Chondrocyte (in vitro differentiated cells): Measurements from ENCODE around the gene RHOA. TPM values are rescaled to one million over a fixed set of nuclear protein-coding genes. Genes with fewer than 3 reads are reported as not detected.
"Not testable (repeated sequence)": the region's sequence is repeated elsewhere in the genome, so short reads cannot be mapped to it uniquely, and the experiment has no call there.

ENCODE experiments used
- DNase-seq: peaks from one replicate; pipeline ENCODE4 v3.0.0; 2021; ENCODE audit warnings: mixed read lengths, low spot score
- H3K27ac Mint-ChIP-seq: one replicate; pipeline ENCODE4 v1.8.0; 2021; ENCODE audit warnings: mild to moderate bottlenecking, moderate library complexity, mixed read lengths; ENCODE audit not compliant: unreplicated experiment
- H3K27me3 Mint-ChIP-seq: 2 replicates; pipeline ENCODE4 v1.8.0; 2021; ENCODE audit warnings: low read depth, mixed read lengths
- H3K36me3 Mint-ChIP-seq: 2 replicates; pipeline ENCODE4 v1.8.0; 2021; ENCODE audit warnings: low read depth, mixed read lengths
- H3K4me1 Mint-ChIP-seq: 2 replicates; pipeline ENCODE4 v1.8.0; 2021; ENCODE audit warnings: low read depth, mild to moderate bottlenecking, mixed read lengths
- H3K4me3 Mint-ChIP-seq: one replicate; pipeline ENCODE4 v1.8.0; 2021; ENCODE audit warnings: mild to moderate bottlenecking, moderate library complexity, mixed read lengths; ENCODE audit not compliant: unreplicated experiment
- H3K9me3 Mint-ChIP-seq: 2 replicates; pipeline ENCODE4 v1.8.0; 2021; ENCODE audit warnings: low read depth, mixed read lengths
- CTCF ChIP-seq: fragments of 200-600 bp; sonication (generic); IDR thresholded peaks from 2 replicates; pipeline ENCODE4 v1.5.0; 2021; ENCODE audit warnings: antibody characterized with exemption, mild to moderate bottlenecking, moderate library complexity
- total RNA-seq: library from RNA; stranded (reverse); gene quantifications from 3 replicates; pipeline ENCODE4 v1.2.1, GENCODE V29; 2021

RHOA gene
- total RNA-seq, 1 donor from 2014 or later: 625 TPM

DNA sequence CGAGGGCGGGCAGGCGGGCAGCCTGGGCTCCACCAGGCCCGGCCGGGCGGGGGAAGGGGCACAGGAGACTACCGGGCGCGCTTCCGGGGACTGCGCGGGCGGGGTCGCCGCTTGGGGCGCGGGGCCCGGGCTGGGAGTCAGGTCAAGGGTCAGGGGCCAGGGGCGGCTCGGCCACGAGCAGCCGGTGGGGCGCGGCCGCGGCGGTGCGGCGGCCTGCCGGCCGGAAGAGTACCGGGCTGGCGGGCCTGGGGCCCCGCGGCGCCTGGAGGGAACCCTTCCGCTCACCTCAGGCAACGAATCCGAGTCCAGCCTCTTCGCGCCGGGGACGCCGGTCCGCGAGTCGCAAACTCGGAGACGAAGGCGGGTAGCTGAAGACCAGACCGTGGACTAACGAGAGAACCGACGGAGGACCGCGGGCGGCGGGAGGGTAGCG lies 225 bp downstream of the RHOA start:
- Mint-ChIP-seq H3K4me1 (peaks cover 62% of the 10 kb centered on the region), H3K36me3 (peaks cover 9% of the 10 kb centered on the region)

GRCh38 chr3:49410846-49411534 lies 786 bp downstream of the RHOA start:
- peaks cover 9% of the 10 kb centered on the region for H3K36me3 Mint-ChIP-seq
- H3K9me3 Mint-ChIP-seq: no peaks in the 10 kb centered on the region
- H3K4me3 Mint-ChIP-seq: peak overlapping the region; percentile 79

More for the DNA sequence above, 225 bp downstream of the RHOA start:
- Mint-ChIP-seq H3K9me3 (no peaks in the 10 kb centered on the region), H3K27ac (peak overlapping the region; percentile 97), H3K27me3 (no peaks in the 10 kb centered on the region), H3K4me3 (peak overlapping the region; percentile 93)
- no peak for TF ChIP-seq CTCF
- DNase-seq: no peak

DNA sequence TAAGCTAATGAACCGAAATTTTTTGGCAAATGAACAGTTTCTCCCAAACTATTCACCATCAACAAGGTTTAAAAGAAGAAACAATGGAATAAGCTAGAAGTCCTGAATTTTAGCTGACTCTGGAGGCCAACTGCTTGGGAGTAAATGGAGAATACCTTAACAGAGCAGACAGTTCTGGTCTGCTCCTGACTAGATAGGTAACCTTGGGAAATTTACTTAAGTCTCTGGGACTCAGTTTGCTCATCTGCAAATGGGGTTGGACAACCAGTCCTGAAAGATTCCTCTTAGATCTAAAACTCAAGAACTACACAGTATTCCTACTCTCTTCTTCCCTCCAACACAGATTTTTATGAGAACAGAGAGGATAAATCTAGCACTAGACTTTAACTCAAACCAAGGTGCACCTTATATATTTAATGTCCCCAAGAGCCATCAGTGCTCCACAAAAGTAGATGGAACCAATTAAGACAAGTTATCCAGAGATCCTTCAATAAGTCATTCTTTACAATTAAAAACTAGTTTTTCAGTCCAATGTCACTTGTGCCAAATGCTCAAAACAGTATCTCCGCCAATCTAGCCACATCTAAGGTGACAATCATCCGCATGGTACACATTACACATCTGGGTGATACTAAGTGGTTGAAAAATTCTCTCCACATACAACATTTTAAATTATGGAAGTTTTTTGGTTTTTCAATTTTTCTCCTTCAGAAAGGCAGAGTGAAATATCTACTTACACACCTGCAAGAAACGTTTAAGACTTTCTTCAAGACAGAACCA lies 1.5 kb downstream of the RHOA start:
- peak overlapping the region; percentile 91 for H3K27ac Mint-ChIP-seq

More at GRCh38 chr3:49410846-49411534, 786 bp downstream of the RHOA start:
- no peak for TF ChIP-seq CTCF
- Mint-ChIP-seq H3K27me3 (no peaks in the 10 kb centered on the region), H3K4me1 (peaks cover 63% of the 10 kb centered on the region), H3K27ac (peak overlapping the region; percentile 91)
- peak; percentile 2 for DNase-seq

DNA sequence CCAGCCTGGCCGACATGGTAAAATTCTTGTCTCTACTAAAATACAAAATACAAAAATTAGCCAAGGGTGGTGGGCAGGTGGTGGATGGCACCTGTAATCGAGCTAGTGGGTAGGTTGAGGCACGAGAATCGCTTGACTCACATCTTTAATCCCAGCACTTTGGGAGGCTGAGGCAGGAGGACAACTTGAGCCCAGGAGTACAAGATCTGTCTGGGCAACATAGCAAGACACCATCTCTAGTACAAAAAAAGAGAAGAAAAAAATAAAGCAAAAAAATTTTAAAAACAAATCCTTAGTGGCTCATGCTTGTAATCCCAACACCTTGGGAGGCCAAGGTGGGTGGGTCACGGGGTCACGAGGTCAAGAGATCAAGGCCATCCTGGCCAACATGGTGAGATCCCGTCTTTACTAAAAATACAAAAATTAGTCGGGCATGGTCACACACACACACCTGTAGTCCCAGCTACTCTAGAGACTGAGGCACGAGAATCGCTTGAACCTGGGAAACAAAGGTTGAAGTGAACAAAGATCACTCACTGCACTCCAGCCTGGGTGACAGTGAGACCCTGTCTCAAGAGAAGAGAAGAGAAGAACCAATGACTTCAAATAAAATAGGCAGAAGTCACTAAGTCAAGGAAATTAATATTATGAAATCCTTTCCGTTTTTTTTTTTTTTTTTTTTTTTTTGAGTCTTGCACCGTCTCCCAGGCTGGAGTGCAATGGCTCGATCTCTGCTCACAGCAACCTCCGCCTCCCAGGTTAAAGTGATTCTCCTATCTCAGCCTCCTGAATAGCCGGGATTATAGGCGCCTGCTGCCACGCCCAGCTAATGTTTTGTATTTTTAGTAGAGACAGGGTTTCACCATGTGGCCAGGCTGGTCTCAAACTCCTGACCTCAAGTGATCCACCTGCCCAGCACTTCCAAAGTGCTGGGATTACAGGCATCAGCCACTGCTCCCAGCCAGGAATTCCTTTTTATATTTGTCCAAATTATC lies 4.9 kb downstream of the RHOA start:
- no peaks in the 10 kb centered on the region for H3K27me3 Mint-ChIP-seq
- peak overlapping the region; percentile 32 for H3K4me3 Mint-ChIP-seq
- H3K9me3 Mint-ChIP-seq: no peaks in the 10 kb centered on the region
- H3K36me3 Mint-ChIP-seq: peaks cover 2% of the 10 kb centered on the region
- TF ChIP-seq CTCF: no peak
- DNase-seq: peak; percentile 27
- H3K27ac Mint-ChIP-seq: peak overlapping the region; percentile 89
- peaks cover 63% of the 10 kb centered on the region for H3K4me1 Mint-ChIP-seq

More for the DNA sequence above, 1.5 kb downstream of the RHOA start:
- Mint-ChIP-seq H3K27me3 (no peaks in the 10 kb centered on the region), H3K9me3 (no peaks in the 10 kb centered on the region), H3K36me3 (peaks cover 7% of the 10 kb centered on the region), H3K4me3 (peak overlapping the region; percentile 79), H3K4me1 (peaks cover 67% of the 10 kb centered on the region)
- TF ChIP-seq CTCF: no peak
- no peak for DNase-seq

GRCh38 chr3:49405570-49405969 lies 6.2 kb downstream of the RHOA start:
- Mint-ChIP-seq H3K4me3 (peak overlapping the region; percentile 7), H3K4me1 (peaks cover 72% of the 10 kb centered on the region), H3K27ac (peak overlapping the region; percentile 89)
- H3K9me3 Mint-ChIP-seq, H3K27me3 Mint-ChIP-seq, H3K36me3 Mint-ChIP-seq: not testable (repeated sequence)
- DNase-seq: peak; percentile 28
